HG02973 (cell line): Measurements from ENCODE around the gene DNAH8.

Experiments
- ATAC-seq: cut with Tn5 transposase; IDR thresholded peaks from one replicate; pipeline ENCODE4 v1.9.1; 2021; ENCODE audit warnings: moderate library complexity; ENCODE audit not compliant: unreplicated experiment

DNAH8 gene

GRCh38 chr6:39003492-39003891, 288.4 kb downstream of the DNAH8 start:
- ATAC-seq, result no peak

- no peak for ATAC-seq
Observed at GRCh38 chr6:39004801-39005200, 289.7 kb downstream of the DNAH8 start.

GRCh38 chr6:39005774-39006173, 290.7 kb downstream of the DNAH8 start:
- no peak for ATAC-seq

- ATAC-seq, result no peak
Observed at GRCh38 chr6:39007575-39007974, 292.5 kb downstream of the DNAH8 start.

GRCh38 chr6:39008737-39009136, 293.6 kb downstream of the DNAH8 start:
- ATAC-seq, result no peak

GRCh38 chr6:39009476-39009875, 294.4 kb downstream of the DNAH8 start:
- ATAC-seq, result no peak

- ATAC-seq, result no peak
Observed at GRCh38 chr6:39016839-39017546, 301.9 kb downstream of the DNAH8 start.

- ATAC-seq, result no peak
Observed at GRCh38 chr6:39017547-39017880, 302.4 kb downstream of the DNAH8 start.

GRCh38 chr6:39018103-39018502, 303.0 kb downstream of the DNAH8 start:
- no peak for ATAC-seq

- no peak for ATAC-seq
Observed at GRCh38 chr6:39020136-39020535, 305.0 kb downstream of the DNAH8 start.

- no peak for ATAC-seq
Observed at GRCh38 chr6:39021041-39021440, 305.9 kb downstream of the DNAH8 start.

GRCh38 chr6:39021779-39022178, 306.7 kb downstream of the DNAH8 start:
- no peak for ATAC-seq

- no peak for ATAC-seq
Observed at GRCh38 chr6:39026175-39026574, 311.1 kb downstream of the DNAH8 start.

- ATAC-seq, result no peak
Observed at GRCh38 chr6:39029156-39030011, 314.3 kb downstream of the DNAH8 start.

GRCh38 chr6:39035681-39036080, 320.6 kb downstream of the DNAH8 start:
- ATAC-seq, result no peak

GRCh38 chr6:39037082-39037508, 322.0 kb downstream of the DNAH8 start:
- no peak for ATAC-seq

- ATAC-seq, result no peak
Observed at GRCh38 chr6:39037707-39038106, 322.6 kb downstream of the DNAH8 start.

GRCh38 chr6:39040080-39040673, 325.1 kb downstream of the DNAH8 start:
- no peak for ATAC-seq

GRCh38 chr6:39041072-39041471, 326.0 kb downstream of the DNAH8 start:
- no peak for ATAC-seq

GRCh38 chr6:39043776-39044175, 328.7 kb downstream of the DNAH8 start:
- ATAC-seq, result no peak

- ATAC-seq, result no peak
Observed at GRCh38 chr6:39044181-39044580, 329.1 kb downstream of the DNAH8 start.
